Measurements from ENCODE around the gene NCK1.

NCK1 gene

GRCh38 chr3:136955813-136956212, 93.8 kb downstream of the NCK1 start:
- TF ChIP-seq CTCF (IDR thresholded peaks at IDR 0.05; ENCODE audit: insufficient read depth, low read depth, low read length, missing control alignments): no peak
- no peak for DNase-seq (ENCODE audit: low read depth)
- H3K4me3 ChIP-seq (ENCODE audit: low read depth, low read length): no peak overlapping the region

GRCh38 chr3:136956971-136957370, 95.0 kb downstream of the NCK1 start:
- no peak overlapping the region for H3K4me3 ChIP-seq (ENCODE audit: low read depth, low read length)
- TF ChIP-seq CTCF (IDR thresholded peaks at IDR 0.05; ENCODE audit: insufficient read depth, low read depth, low read length, missing control alignments): no peak
- no peak for DNase-seq (ENCODE audit: low read depth)

- DNase-seq (ENCODE audit: low read depth): no peak
- no peak within 1 kb of the TSS for H3K4me3 ChIP-seq (ENCODE audit: low read depth, low read length)
- no peak for TF ChIP-seq CTCF (IDR thresholded peaks at IDR 0.05; ENCODE audit: insufficient read depth, low read depth, low read length, missing control alignments)
Observed at GRCh38 chr3:136957751-136958288, 95.8 kb downstream of the NCK1 start, which contains the start of gene IL20RB. IL20RB (plus strand) TSS chr3:136957983; CDS start chr3:136958114, 131 bp downstream.

- no peak for TF ChIP-seq CTCF (IDR thresholded peaks at IDR 0.05; ENCODE audit: insufficient read depth, low read depth, low read length, missing control alignments)
- H3K4me3 ChIP-seq (ENCODE audit: low read depth, low read length): no peak overlapping the region
- DNase-seq (ENCODE audit: low read depth): no peak
Observed at GRCh38 chr3:136958939-136959338, 96.9 kb downstream of the NCK1 start.

GRCh38 chr3:136959599-136959998, 97.6 kb downstream of the NCK1 start:
- TF ChIP-seq CTCF (IDR thresholded peaks at IDR 0.05; ENCODE audit: insufficient read depth, low read depth, low read length, missing control alignments): no peak
- no peak for DNase-seq (ENCODE audit: low read depth)
- H3K4me3 ChIP-seq (ENCODE audit: low read depth, low read length): no peak overlapping the region

- H3K4me3 ChIP-seq (ENCODE audit: low read depth, low read length): no peak overlapping the region
- DNase-seq (ENCODE audit: low read depth): no peak
- no peak for TF ChIP-seq CTCF (IDR thresholded peaks at IDR 0.05; ENCODE audit: insufficient read depth, low read depth, low read length, missing control alignments)
Observed at GRCh38 chr3:136960838-136961836, 99.1 kb downstream of the NCK1 start.

Data from GM12865 (cell line).